Heart left ventricle (tissue), 16 donors: ENCODE data around the gene SLC39A9. TPM values are rescaled to one million over a fixed set of nuclear protein-coding genes. Genes with fewer than 3 reads are reported as not detected.

Experiments used
- ATAC-seq, 4 donors: fragments of 200-7000 bp; cut with Tn5 transposase; one replicate each; pipeline ENCODE4 v1.9.1; 2020 to 2022; ENCODE audit warnings: moderate library complexity in 4 of 4, mild to moderate bottlenecking in 3 of 4, moderate number of reproducible peaks in 1 of 4
- DNase-seq, 5 donors: peaks; one replicate each; pipeline ENCODE4 v3.0.0-alpha.2; 2020
- H3K27ac ChIP-seq, 12 donors: fragments of 200-600 bp; sonication (generic) in 4 of 12; one replicate each; pipeline versions ENCODE4 v1.5.0 to v1.8.0; 2016 to 2022; ENCODE audit warnings: mild to moderate bottlenecking in 2 of 12
- H3K27me3 ChIP-seq, 9 donors: fragments of 200-600 bp; sonication (generic) in 2 of 9; one replicate each; pipeline versions ENCODE4 v1.5.1 to v1.8.0; 2016 to 2022; ENCODE audit warnings: mild to moderate bottlenecking in 3 of 9
- H3K36me3 ChIP-seq, 9 donors: fragments of 200-600 bp; sonication (generic) in 2 of 9; one replicate each; pipeline versions ENCODE4 v1.5.0 to v1.8.0; 2018 to 2022; ENCODE audit warnings: mild to moderate bottlenecking in 2 of 9
- H3K4me1 ChIP-seq, 12 donors: fragments of 200-600 bp; sonication (generic) in 4 of 12; one replicate each; pipeline versions ENCODE4 v1.5.0 to v1.8.0; 2016 to 2022; ENCODE audit warnings: mild to moderate bottlenecking in 3 of 12
- H3K4me3 ChIP-seq, 12 donors: fragments of 200-600 bp; sonication (generic) in 4 of 12; one replicate each; pipeline versions ENCODE4 v1.5.0 to v1.8.0; 2017 to 2022; ENCODE audit warnings: mild to moderate bottlenecking in 9 of 12, moderate library complexity in 4 of 12
- H3K9me3 ChIP-seq, 12 donors: fragments of 200-600 bp; sonication (generic) in 4 of 12; one replicate each; pipeline versions ENCODE4 v1.5.0 to v1.8.0; 2016 to 2022; ENCODE audit warnings: mild to moderate bottlenecking in 1 of 12
- CTCF ChIP-seq, 12 donors: fragments of 200-600 bp; sonication (generic) in 4 of 12; IDR thresholded peaks; one replicate each; pipeline versions ENCODE4 v1.5.0 to v1.8.0; 2018 to 2022; ENCODE audit warnings: antibody characterized with exemption in 12 of 12, mild to moderate bottlenecking in 5 of 12
- POLR2A ChIP-seq, 2 donors: fragments of 450-650 bp; IDR thresholded peaks; one replicate each; pipeline ENCODE4 v1.6.1; 2017; ENCODE audit warnings: antibody characterized with exemption in 2 of 2, mild to moderate bottlenecking in 2 of 2, moderate library complexity in 2 of 2
- WGBS, 4 donors: extraction: QIAGEN DNeasy Blood & Tissue Kit in 2 of 4; methylation state at CpG; one replicate each; pipeline versions ENCODE4 v1.1.5 to v1.1.7; 2013 to 2018; 5-methylcytosine and 5-hydroxymethylcytosine counted together
- intact Hi-C, 10 donors: fragments of 100-400 bp; cut with DNase I; formaldehyde crosslinking; loops; one replicate each; pipeline versions ENCODE4 v1.11.1 to v1.14.2; 2022
- polyA plus RNA-seq, 2 donors: library from polyadenylated mRNA; stranded (reverse); fragments of 200-250 nt; gene quantifications; one replicate each; pipeline ENCODE4 v1.2.3, GENCODE V29; 2013
- total RNA-seq, 9 donors: library from RNA; depleted of rRNA in 2 of 9; stranded (reverse); fragments of >200 nt in 2 of 9; fragmentation: NEBNext Ultra II Directional in 3 of 9; extraction: Animal tissue kit (Norgen Biotek cat#: 25700) in 3 of 9; gene quantifications; one replicate each; pipeline versions ENCODE4 v1.1.0 to v1.2.4, GENCODE V29; 2016 to 2023
- donor health status: ischemic (EF 13 %, LVEDD 7.1; RV severe dilation, severe dysfunction).
- donor health status: healthy with polysubstance abuse.
- donor health status: DM: no; HTN: yes; CAD: no.
- donor health status: DM: no; HTN: no; CAD: no.
- donor health status: ischemic (EF 25% LVEDD 6.9; RV normal size, moderate dysfunction).
- donor health status: ischemic (EF 25% LVEDD 5.7; RV mildly dilated, moderate dysfunction).
- donor health status: healthy.
- donor health status: DM: yes; HTN: yes; CAD: no.
- donor health status: ischemic (EF 35%, LVEDD 5.7; RV mildly dilated, moderate dysfunction).
- donor health status: nonischemic (EF 11% LVEDD 7.7; RV severe dilation, severe dysfunction).
- donor health status: DM: yes; HTN: yes; CAD: no.
- donor health status: PGD.
- donor health status: ischemic (EF 29% LVEDD 5.4; RV normal size, mild dysfunction).
- donor health status: nonischemic (EF 23%, LVEDD 6.1; RV moderate dilation, normal function).

The SLC39A9 gene
- total and polyA plus RNA-seq, 11 donors: 7.2 to 37.5 (median 25.5) TPM

GRCh38 chr14:69504775-69505174, 106.3 kb downstream of the SLC39A9 start:
- ATAC-seq (no peak), DNase-seq (no peak)
- 86 to 95% (median 91%) methylated on average over 1 of the region's 1 CpG for WGBS, 4 donors
- Histone ChIP-seq H3K36me3 (no peaks in the 10 kb centered on the region), H3K9me3 (no peaks in the 10 kb centered on the region), H3K4me1 (peaks cover 0 to 13% (median 2%) of the 10 kb centered on the region in 12 donors), H3K27ac (no peak overlapping the region), H3K4me3 (no peak overlapping the region), H3K27me3 (no peaks in the 10 kb centered on the region)
- intact Hi-C loops: no loop called here
- TF ChIP-seq POLR2A (IDR thresholded peaks at IDR 0.05): no peak
- TF ChIP-seq CTCF (IDR thresholded peaks at IDR 0.05): no peak

GRCh38 chr14:69505338-69506240, 107.1 kb downstream of the SLC39A9 start:
- no peak for DNase-seq
- no peak for TF ChIP-seq CTCF (IDR thresholded peaks at IDR 0.05)
- no peak for TF ChIP-seq POLR2A (IDR thresholded peaks at IDR 0.05)
- no peak overlapping the region for H3K27ac ChIP-seq
- ATAC-seq: no peak
- no peaks in the 10 kb centered on the region for H3K27me3 ChIP-seq
- H3K4me3 ChIP-seq: no peak overlapping the region
- no peaks in the 10 kb centered on the region for H3K36me3 ChIP-seq
- intact Hi-C loops: no loop called here
- H3K4me1 ChIP-seq: peaks cover 0 to 13% (median 2%) of the 10 kb centered on the region in 12 donors
- no peaks in the 10 kb centered on the region for H3K9me3 ChIP-seq
- 78 to 86% (median 80%) methylated on average over 8 of the region's 8 CpGs for WGBS, 4 donors

- ATAC-seq (no peak), DNase-seq (no peak)
- Histone ChIP-seq H3K36me3 (no peaks in the 10 kb centered on the region), H3K4me3 (no peak overlapping the region), H3K27me3 (no peaks in the 10 kb centered on the region), H3K27ac (no peak overlapping the region), H3K9me3 (no peaks in the 10 kb centered on the region), H3K4me1 (peaks cover 0 to 9% (median under 1%) of the 10 kb centered on the region in 12 donors)
- intact Hi-C loops: no loop called here
- no peak for TF ChIP-seq POLR2A (IDR thresholded peaks at IDR 0.05)
- 69 to 86% (median 74%) methylated on average over 1 of the region's 1 CpG for WGBS, 4 donors
Observed at GRCh38 chr14:69506241-69506595, 107.7 kb downstream of the SLC39A9 start.

Other genes with a start within 250 kb of the SLC39A9 start
- 10 to 100 TPM; 44.8 to 71.7 (median 58.8) TPM for gene DCAF5, start 245.6 kb upstream of the SLC39A9 start, total RNA-seq
- gene DCAF5, start 245.6 kb upstream of the SLC39A9 start, polyA plus RNA-seq: 10 to 100 TPM; 16.8 to 38.9 TPM
- 10 to 100 TPM; 13.9 to 20.9 (median 16.1) TPM for gene EXD2, start 207.2 kb upstream of the SLC39A9 start, total RNA-seq
- gene EXD2, start 207.2 kb upstream of the SLC39A9 start, polyA plus RNA-seq: 10 to 100 TPM in 1 of 2 donors, 1 to 10 TPM in 1; 7.2 to 20.6 TPM
- 10 to 100 TPM; 42.5 to 81.6 (median 62.4) TPM for gene GALNT16, start 138.5 kb upstream of the SLC39A9 start, total RNA-seq
- gene GALNT16, start 138.5 kb upstream of the SLC39A9 start, polyA plus RNA-seq: 10 to 100 TPM; 17.0 to 48.6 TPM
- 100 to 1,000 TPM in 7 of 9 donors, 10 to 100 TPM in 2; 44.3 to 147 (median 128) TPM for gene ERH, start 393 bp upstream of the SLC39A9 start, total RNA-seq
- 100 to 1,000 TPM; 111 to 143 TPM for gene ERH, start 393 bp upstream of the SLC39A9 start, polyA plus RNA-seq
- gene PLEKHD1, start 86.0 kb downstream of the SLC39A9 start, total RNA-seq: under 1 TPM in 6 of 9 donors, not detected in 3; 0.08 to 0.45 (median 0.14) TPM
- under 1 TPM in 1 of 2 donors, not detected in 1; 0.04 TPM for gene PLEKHD1, start 86.0 kb downstream of the SLC39A9 start, polyA plus RNA-seq
- gene CCDC177, start 176.2 kb downstream of the SLC39A9 start, total RNA-seq: not detected
- under 1 TPM in 1 of 2 donors, not detected in 1; 0.06 TPM for gene CCDC177, start 176.2 kb downstream of the SLC39A9 start, polyA plus RNA-seq
- 10 to 100 TPM; 17.8 to 49.2 (median 24.8) TPM for gene SUSD6, start 212.9 kb downstream of the SLC39A9 start, total RNA-seq
- 10 to 100 TPM in 1 of 2 donors, 1 to 10 TPM in 1; 5.8 to 18.7 TPM for gene SUSD6, start 212.9 kb downstream of the SLC39A9 start, polyA plus RNA-seq